Measurements from ENCODE around the gene UNC93A.

GRCh38 chr6:167351656-167352345, 60.7 kb downstream of the UNC93A start:
- TF ChIP-seq MAX (IDR thresholded peaks at IDR 0.05; ENCODE audit: low read depth, low read length) = no peak
- TF ChIP-seq, protein P1, sequence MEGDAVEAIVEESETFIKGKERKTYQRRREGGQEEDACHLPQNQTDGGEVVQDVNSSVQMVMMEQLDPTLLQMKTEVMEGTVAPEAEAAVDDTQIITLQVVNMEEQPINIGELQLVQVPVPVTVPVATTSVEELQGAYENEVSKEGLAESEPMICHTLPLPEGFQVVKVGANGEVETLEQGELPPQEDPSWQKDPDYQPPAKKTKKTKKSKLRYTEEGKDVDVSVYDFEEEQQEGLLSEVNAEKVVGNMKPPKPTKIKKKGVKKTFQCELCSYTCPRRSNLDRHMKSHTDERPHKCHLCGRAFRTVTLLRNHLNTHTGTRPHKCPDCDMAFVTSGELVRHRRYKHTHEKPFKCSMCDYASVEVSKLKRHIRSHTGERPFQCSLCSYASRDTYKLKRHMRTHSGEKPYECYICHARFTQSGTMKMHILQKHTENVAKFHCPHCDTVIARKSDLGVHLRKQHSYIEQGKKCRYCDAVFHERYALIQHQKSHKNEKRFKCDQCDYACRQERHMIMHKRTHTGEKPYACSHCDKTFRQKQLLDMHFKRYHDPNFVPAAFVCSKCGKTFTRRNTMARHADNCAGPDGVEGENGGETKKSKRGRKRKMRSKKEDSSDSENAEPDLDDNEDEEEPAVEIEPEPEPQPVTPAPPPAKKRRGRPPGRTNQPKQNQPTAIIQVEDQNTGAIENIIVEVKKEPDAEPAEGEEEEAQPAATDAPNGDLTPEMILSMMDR (IDR thresholded peaks at IDR 0.05; ENCODE audit: low read depth, low read length) = no peak

Data from NB4 (cell line).